Activated CD4-positive, alpha-beta T cell treated with anti-CD3 and anti-CD28 coated beads, Interleukin-2, amount 50 U/mL, for 16 hours (primary cell): ENCODE data around the gene DCAF6.
A peak's percentile ranks its signal among the peaks of the same experiment; 100 is the strongest.
"Not testable (repeated sequence)": the region's sequence is repeated elsewhere in the genome, so short reads cannot be mapped to it uniquely, and the experiment has no call there.

Source experiments
- DNase-seq: peaks from one replicate; pipeline ENCODE4 v3.0.0-alpha.2; 2020

Gene DCAF6

DNA sequence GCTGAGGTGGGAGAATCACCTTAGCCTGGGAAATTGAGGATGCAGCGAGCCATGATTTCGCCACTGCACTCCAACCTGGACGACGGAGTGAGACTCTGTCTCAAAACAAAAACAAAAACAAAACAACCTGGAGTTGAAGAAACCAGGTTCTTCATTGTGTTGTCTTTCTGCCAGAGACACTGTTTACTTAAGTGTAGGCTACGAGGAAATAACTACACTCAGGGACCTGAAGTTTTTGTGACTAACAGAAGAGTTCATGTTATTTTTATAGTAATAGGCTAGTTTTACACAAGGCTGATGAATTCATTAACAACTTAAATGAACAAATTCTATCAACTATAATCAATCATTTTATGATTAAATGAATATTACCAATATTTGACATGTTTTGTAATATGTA is 98.9 kb downstream of the DCAF6 start:
- DNase-seq, result no peak

DNA sequence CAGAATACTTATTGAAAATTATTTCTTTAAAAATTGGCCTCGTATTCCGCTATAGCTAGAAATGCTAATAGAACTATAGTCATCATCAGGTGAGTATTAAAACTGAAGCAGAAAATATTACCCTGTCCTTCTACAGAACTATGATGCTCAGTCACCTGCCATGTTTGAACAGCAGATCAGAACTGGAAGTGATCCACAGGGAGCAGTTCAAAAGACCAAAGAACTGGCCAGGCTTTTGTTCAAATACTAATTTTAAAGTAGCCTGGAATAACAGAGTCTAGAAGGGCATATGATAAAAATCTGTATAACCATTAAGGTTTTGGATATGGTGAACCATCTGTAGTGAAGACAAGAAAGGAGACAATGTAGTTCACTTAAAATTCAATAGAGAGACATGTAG is 105.9 kb downstream of the DCAF6 start:
- DNase-seq, result no peak

DNA sequence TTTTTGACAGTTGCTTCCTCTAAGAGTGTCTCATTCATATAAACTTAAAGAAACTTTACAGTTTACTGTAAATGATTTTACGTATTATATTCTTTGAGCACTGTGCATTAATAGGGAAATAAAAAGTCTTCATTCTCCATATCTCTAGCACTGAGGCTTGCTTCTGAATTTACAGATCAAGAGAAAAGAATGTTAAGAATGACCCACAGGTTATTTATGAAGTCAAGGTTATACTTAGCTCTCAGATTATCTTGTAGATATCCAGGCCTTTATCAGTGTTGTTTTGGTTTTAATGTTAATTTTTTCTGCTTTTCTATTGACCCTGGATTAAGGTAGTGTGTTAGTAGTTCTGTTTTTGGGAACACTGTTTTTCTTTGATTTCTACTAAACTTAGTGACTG is 108.8 kb downstream of the DCAF6 start:
- DNase-seq, result no peak

DNA sequence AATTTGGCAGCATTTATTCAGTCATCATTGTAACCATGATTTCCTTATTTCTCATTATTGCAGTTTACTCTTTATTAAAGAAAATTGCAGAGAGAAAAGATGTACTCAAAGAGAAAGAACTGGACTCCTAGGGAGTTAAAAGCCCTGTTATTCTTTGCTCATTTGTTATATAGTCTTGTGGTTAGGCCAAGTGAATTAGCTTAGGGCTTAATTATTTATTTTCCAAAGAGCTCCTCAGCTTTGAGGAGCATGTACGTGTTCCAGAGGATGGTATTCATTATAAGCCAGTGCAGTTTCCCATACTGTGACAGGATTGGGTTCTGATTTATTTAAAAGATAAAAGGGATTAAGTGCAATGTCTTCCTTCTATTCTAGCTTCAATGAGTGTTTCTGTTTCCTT is 113.8 kb downstream of the DCAF6 start:
- no peak for DNase-seq

DNA sequence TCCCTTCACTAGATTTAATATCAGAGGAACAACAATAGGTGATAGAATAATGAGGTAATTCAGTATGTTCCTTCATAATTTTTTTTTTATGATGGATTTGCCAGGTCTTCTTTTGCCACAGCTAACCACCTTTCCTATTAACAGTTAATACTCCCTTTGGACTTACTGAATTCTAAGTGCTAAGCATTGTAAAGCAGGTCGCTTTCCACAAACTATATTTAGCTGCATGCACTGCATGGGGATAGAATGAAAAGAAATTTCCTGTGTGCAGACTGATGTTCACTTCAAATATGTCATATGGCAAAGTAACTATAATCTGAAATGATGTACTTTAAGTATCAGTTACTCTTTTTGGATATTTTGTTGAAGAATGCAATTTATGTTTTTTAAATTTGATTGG is 114.4 kb downstream of the DCAF6 start:
- no peak for DNase-seq

DNA sequence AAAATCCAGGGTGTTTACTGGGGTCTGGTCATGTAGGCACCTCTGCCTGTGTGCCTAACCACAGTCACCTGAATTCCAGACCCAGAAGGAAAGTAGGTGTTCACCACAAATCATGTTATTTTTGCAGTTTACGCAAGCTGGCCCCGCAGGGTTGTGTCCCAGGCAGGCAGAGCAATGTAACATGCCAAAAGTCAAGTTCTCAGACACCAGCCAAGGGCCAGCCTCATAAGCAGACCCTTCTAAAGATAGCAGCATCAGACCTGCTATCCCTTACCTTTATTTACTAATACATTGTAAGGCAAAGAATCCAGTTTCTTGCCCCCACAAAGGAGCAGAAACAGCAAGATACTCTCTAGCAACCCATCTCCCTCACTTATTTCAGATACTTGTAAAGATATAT is 117.2 kb downstream of the DCAF6 start:
- no peak for DNase-seq

DNA sequence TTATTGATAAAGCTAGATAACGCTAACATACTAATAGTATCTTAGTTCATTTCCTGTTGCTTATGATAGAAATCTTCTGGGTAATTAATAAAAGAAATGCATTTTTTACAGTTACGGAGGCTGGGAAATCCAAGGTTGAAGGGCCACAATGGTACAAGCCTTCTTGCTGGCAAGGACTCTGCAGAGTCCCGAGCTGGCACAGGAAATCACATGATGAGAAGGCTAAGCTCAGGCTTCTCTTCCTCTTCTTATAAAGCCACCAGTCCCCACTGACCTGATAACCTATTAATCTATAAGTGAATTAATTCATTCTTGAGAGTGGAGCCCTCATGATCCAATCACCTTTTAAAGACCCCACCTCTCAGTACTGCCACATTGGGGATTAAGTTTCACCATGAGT is 117.6 kb downstream of the DCAF6 start:
- no peak for DNase-seq

DNA sequence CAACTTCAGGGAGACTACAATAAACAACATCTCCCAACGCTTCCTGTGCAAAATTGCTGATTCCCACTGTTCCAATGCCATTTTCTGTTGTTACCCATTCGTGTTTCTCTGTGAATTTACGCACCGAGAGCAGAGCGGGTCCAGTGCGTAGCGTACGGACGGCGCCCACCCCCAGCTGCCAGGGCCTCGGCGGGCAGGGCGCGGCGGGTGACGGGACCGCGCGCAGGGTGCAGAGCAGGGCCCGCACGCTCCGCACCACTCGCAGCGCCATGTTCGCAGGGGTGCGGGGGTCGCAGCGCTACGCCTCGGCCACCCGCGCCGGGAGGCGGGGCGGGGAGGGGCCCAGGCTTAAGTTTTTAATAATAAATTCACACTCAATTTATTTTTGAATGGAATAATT is 119.7 kb downstream of the DCAF6 start:
- DNase-seq, result not testable (repeated sequence)

DNA sequence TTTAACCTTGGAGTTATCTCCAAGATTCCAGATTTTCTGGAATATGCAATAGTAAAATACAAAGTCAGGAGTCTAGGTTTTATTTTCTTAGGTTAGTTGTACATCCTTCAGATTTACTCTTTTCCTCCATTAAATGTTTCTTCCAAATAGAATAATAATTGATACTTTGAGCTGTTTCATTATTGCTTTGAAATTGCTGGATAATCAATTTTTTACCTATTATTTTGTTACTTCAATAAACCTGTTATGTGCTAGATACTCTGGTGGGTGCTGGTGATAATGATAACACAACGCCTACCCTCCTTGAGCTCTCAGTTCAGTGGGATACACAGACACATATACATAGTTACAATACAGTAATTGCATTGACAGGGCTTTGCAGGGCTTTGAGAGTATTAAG is 120.9 kb downstream of the DCAF6 start:
- DNase-seq, result no peak

DNA sequence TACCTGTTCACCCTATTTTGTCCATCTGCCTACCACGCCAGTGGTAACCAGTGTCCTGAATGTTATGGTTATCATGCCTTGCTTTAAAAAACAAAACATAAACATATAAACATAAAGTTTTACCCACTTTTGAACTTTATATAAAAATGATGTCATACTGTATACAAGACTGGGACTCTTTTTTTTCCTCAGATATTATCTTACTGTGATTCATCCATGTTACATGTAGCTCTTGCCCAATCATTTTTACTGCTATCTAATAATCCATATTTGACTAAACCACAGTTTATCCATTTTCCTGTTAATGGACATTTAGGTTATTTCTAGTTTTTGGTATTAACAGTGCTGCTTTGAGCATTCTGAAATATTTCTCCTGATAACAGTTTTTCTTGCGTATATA is 121.4 kb downstream of the DCAF6 start:
- no peak for DNase-seq

DNA sequence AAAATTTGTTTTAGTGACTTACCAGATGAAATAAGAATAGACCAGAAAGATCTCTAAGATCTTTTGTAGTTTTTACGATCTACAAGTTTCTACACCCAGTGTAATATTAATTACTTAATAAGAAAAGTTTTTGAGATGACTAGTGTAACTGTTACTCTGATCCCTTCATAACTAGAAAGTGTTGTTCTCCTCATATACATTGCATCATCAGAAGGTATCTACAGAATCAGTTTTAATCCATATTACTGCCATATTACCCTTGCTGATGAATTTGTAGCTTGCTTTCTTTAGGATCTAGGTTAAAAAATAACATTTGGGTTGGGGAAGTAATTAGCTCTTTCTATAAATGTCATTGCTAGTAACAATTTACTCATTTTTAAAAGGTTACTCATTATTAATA is 127.7 kb downstream of the DCAF6 start:
- no peak for DNase-seq

DNA sequence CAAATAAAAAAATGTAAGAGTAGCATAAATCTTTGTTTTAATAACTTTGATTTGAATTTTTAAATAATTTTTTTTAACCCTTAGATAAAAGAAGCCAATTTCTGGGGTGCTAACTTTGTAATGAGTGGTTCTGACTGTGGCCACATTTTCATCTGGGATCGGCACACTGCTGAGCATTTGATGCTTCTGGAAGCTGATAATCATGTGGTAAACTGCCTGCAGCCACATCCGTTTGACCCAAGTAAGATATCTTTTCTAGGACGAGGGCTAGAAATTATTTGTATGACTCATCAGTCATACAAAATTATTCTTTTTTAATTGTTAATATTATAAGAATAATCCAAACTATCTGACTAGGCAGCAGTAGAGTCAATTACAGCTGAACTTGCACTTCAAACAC is 129.0 kb downstream of the DCAF6 start:
- no peak for DNase-seq

DNA sequence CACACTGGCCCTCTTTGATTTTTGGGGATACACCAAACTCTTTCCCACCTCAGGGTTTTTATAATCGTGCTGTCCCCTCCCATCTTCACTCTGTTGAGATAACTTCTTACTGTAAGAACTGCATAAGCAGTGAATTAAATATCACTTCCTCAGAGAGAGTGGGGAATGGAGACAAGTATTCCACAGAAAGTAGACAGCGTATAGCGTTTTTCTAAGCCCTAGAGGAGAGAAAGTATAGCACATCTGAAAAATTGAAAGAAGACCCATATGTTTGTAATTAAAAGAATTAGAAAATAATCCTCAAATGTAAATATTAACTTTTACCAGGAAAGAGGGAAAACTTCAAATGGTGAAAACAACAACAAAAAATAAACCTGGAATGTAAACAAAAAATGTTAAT is 132.9 kb downstream of the DCAF6 start:
- DNase-seq, result no peak

DNA sequence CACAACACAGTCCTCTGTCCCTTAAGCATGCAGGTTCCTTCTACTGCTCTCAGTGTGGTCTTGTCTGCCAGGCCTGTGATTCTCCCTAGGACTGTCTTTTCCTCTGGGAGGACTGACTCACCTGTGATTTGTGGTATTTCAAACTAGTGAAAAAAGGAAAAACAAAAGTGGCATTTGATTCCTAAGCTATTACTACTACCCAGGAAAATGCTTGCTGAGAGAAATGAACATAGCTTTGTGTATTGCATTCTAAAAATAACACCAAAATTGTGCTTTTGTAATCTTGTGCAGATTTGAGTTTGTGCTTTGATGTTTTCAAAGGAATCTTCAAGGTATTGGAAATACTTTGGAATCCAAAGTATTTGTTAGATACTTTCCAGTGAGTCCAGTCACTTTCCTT is 143.3 kb downstream of the DCAF6 start:
- no peak for DNase-seq

DNA sequence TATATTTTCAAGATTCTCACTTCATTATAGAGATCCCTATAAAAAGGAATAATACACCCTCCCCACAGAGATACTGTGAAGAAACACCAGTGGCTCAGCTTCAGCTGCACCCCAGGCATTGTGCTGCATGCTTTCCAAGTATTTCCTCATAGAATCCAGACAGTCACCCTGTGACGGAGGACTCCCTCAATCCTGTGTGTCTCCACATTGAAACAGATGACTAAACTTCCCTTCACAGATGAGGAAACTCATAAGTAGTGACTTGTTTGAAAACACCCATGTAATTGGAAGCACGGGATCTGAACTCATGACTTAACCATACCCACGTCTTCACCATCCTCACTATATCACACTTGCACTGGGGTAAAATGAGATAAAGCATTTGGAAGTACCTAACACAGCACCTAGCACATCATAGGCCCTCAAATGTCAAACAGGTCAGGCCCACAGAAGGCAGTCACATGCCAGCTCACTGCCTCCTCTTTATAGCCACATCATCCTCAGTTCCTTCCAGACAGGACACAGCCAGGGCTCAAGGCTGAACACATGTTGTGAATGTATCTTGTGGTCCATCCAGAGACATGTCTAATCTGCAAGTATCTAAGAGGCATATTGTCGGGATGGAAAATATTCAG is 145.0 kb downstream of the DCAF6 start:
- DNase-seq, result no peak

DNA sequence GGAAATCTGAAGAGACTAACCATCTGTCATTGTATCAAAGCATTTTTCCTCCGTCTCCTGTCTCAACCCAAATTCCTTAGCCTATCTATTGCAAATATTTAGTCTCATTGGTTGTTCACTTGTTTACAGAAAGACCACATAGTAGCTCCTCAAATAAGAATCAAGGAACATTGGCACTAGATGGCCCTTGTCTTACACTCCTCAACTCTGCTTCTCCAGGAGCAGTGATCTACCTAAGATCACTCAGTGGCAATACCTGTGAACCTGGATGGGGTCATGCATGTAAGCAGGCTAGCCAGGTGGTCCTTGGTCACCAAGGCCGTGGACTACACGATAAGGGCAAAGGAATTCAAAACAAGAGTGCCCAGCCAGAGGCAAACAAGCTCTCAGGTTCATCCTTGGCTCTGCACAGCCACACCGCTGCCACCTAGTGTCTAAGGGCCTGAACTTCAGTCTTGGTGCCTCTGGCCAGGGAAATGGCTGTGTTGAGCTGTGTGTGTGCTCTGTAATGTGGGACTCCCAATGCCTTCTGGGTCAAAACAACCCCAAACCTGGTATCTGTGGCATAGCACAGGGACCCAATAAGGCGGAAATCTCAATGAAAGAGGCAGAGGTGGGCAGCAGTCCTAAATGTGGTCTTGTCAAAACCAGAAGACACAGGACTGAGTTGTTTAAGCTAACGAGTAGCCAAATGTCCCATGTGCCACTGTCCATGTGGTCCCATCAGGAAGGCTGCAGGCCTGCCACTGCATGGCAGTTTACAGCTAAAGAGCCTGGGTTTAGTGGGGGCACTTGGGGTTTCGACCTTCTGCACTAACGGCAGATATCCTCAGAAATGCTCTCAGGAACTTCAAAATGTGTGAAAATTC is 145.8 kb downstream of the DCAF6 start:
- peak; percentile 73 for DNase-seq

DNA sequence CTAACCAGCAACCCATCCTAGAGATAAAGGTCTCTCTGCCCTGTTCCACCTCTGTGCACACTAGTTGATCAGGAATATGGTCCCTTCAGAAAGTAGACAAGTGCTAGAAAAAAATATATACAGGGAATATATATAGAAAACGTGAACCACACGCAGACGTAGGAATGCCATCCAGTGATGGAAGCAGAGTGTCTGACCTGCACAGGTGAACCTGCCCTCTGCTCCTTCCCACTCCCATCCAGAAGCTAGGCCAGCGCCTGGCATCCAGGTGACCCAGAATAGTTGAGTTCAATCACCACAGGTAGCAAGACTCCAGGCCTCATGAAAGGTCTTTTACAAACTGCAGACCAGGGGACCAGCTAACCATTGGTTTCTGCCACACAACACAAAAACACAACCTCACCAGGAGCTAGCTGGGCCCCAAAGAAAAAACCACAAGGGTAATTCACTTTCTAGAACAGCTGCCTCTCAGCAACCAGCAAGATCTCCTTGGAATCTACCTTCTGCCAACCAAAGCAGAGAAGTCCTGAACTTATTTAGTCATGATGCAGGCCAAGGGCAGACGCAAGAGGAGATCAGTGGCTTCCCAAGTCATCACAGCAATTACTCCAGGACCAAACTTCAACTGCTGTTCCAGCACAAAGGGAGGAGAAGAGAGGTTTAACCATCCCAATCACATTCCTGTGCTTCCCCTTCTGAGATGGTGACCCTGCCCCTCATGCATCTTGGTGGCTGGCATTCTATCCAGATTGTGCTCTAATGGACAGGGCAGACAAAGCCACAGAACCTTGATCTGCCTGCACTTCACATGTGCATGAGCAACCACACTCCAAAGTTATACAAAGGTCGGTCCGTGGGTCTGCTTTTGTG is 147.2 kb downstream of the DCAF6 start:
- no peak for DNase-seq

DNA sequence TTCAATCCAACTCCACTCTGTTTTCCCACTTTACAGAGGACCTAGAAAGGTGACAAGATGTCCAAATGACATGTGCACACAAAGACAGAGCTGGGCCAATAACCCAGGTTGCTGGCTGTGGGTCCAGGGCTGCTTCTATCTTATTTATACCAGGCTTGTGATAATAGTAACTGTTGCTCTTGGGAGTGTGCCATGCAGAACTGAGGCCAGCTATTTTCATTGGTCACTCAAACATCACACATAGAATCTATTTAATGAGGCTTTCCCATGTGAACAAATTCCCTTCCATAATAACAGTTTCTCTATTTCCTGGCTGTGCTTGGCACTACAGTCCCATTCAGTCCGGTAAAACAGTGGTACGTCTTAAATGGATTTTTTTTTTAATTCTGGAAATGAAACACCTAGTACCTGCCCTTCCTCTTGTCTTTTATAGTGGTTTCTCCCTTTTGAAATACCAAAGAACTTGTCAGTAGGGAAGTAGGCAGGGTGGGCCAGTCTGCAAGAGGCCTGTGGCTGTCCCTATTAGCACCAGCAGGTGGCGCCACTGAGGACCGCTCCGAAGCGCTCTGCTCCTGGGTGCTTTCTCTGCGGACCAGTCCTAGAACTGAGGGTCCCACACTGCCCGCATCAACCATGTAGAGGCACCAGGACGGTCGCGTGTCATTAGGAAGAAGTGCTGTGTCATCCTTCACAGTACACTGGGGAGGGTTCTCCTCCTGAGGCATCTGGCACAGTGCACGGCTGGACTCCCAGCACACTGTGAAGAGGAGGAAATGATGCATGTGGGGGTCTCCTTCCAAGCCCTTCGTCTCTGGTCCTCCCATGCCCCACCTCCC is 148.1 kb downstream of the DCAF6 start:
- DNase-seq, result peak; percentile 56

DNA sequence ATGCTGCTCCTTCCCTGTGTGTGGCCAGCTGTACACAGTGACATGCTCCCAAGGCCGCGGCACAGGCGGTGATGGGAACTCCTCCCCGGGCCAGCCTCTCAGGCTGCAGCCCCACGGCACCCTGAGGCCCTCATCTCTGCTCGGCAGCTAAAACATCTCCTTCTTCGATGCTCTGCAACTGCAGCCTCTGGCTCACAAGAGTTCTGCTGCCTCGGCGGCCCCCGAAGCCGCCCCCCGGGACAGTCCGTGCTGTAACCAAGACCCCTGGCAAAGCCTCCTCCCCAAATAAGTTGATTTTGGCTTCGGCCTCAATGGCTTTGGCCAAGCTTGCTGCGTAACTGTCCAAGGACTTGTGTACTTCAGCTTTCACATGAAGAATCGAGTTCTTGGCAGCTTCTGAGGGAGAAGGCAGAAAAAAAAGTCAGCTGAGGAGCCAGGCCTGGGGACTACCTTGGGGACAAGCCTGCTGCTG is 149.0 kb downstream of the DCAF6 start:
- no peak for DNase-seq

DNA sequence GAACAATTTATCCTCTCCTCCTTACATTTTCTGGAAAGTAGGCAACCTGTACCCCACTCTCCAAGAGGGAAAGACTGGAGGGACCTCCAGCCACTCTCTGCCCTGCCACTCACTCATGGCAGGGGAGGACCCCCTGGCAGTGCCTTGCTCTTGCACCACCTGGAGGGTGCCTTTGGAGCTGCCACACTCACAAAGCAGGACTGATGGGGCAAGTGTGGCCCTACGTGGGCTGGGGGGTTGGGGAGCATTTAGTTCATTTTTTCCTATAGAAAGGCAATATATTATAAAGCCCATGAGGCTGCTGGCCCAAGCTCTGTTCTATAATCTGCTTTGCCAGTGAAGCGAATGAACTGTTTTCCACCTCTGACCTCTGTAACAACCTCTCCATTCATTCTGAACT is 150.0 kb downstream of the DCAF6 start:
- DNase-seq, result no peak

DNA sequence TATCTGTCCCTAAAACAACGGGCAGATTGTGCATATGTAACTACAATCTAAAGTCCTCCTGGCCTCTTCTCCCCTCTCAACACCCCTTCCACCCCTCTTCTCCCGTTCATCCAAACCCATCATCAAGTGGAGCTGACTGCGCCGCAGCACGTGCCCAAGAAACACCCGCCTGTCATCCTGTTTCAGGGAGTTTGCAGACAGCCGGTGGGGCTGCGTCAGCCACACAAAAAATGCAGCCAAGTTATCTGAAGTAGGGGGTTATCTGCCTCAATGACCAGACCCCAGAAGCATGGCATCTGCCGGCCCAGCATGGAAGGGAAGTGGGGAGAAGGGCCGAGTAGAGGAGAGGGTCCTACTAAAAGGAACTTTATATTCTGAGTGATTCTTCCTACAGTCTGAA is 151.2 kb downstream of the DCAF6 start:
- DNase-seq, result no peak

DNA sequence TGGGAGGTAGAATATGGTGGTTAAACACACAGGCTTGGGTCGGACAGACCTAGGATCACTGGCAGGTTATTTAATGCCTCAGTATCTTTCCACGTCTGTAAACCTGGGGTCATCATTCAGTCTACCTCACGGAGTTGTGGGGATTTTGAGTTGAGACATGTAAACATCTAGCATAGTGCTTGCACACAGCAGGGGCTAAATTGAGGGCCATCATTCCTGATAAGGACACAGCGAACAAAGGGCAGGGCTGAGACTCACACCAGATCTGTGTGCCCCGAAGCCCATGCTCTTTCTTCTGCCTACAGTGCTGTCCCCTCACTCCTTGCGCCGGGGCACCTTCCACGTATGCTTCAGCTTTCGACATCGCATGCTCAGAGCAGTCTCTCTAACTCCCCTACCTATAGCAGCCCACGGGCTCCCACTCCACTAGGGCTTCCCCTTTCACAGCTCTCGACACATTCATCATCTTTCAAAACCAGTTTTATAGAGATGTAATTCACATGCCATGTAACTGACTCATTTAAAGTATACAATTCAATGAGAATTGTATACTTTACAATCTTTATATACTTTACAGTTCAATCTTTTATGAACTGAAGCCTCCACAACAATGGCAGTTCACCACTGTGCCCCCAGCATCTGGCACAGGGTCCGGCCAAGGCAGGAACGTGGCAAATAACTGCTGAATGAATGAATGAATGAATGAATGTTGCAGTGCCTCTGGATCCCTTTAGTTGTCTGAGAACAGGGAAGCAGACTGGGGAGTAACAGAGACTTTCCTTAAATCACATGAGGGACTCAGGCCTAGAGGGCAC is 152.2 kb downstream of the DCAF6 start:
- no peak for DNase-seq
